Mucosa of stomach (tissue), 1 donor: ENCODE data around the gene GPR157.
"Not testable (repeated sequence)": the region's sequence is repeated elsewhere in the genome, so short reads cannot be mapped to it uniquely, and the experiment has no call there.

Source experiments
- H3K27me3 ChIP-seq: one replicate; pipeline ENCODE4 v1.7.0; 2013; ENCODE audit warnings: mild to moderate bottlenecking, low read length; ENCODE audit not compliant: control insufficient read depth, insufficient read depth
- H3K36me3 ChIP-seq: one replicate; pipeline ENCODE4 v1.7.0; 2013; ENCODE audit warnings: low read length; ENCODE audit not compliant: control insufficient read depth, insufficient read depth
- H3K4me1 ChIP-seq: one replicate; pipeline ENCODE4 v1.7.0; 2013; ENCODE audit warnings: mild to moderate bottlenecking, low read length; ENCODE audit not compliant: control insufficient read depth, insufficient read depth
- H3K4me3 ChIP-seq: one replicate; pipeline ENCODE4 v1.7.0; 2013; ENCODE audit warnings: low read length
- H3K9ac ChIP-seq: one replicate; pipeline ENCODE4 v1.7.0; 2013; ENCODE audit warnings: mild to moderate bottlenecking, low read length, moderate library complexity
- H3K9me3 ChIP-seq: one replicate; pipeline ENCODE4 v1.7.0; 2013; ENCODE audit warnings: mild to moderate bottlenecking, low read length, moderate library complexity; ENCODE audit not compliant: control insufficient read depth
- donor health status: Pancreatic carcinoma.

Gene GPR157

GRCh38 chr1:9160079-9160717, 31.3 kb upstream of the GPR157 start:
- peaks cover 1% of the 10 kb centered on the region for H3K36me3 ChIP-seq
- no peak overlapping the region for H3K9ac ChIP-seq
- H3K9me3 ChIP-seq, result no peaks in the 10 kb centered on the region
- peaks cover 44% of the 10 kb centered on the region for H3K4me1 ChIP-seq
- H3K27me3 ChIP-seq, result no peaks in the 10 kb centered on the region
- H3K4me3 ChIP-seq, result no peak overlapping the region

GRCh38 chr1:9155879-9156278, 27.0 kb upstream of the GPR157 start:
- Histone ChIP-seq H3K9me3 (no peaks in the 10 kb centered on the region), H3K9ac (no peak overlapping the region), H3K27me3 (no peaks in the 10 kb centered on the region), H3K4me3 (no peak overlapping the region), H3K4me1 (peaks cover under 1% of the 10 kb centered on the region), H3K36me3 (peaks cover 3% of the 10 kb centered on the region)

- not testable (repeated sequence) for H3K4me1 ChIP-seq, H3K4me3 ChIP-seq, H3K27me3 ChIP-seq, H3K9ac ChIP-seq, H3K9me3 ChIP-seq, H3K36me3 ChIP-seq
Measured at GRCh38 chr1:9155405-9155804, 26.5 kb upstream of the GPR157 start.

- Histone ChIP-seq H3K27me3 (no peaks in the 10 kb centered on the region), H3K9me3 (no peaks in the 10 kb centered on the region), H3K4me3 (no peak overlapping the region), H3K36me3 (peaks cover 14% of the 10 kb centered on the region), H3K9ac (no peak overlapping the region), H3K4me1 (no peaks in the 10 kb centered on the region)
Measured at GRCh38 chr1:9153152-9153551, 24.2 kb upstream of the GPR157 start.

- Histone ChIP-seq H3K9ac (no peak overlapping the region), H3K4me3 (no peak overlapping the region), H3K4me1 (no peaks in the 10 kb centered on the region), H3K36me3 (peaks cover 14% of the 10 kb centered on the region), H3K27me3 (no peaks in the 10 kb centered on the region), H3K9me3 (no peaks in the 10 kb centered on the region)
Measured at GRCh38 chr1:9152535-9152934, 23.6 kb upstream of the GPR157 start.

GRCh38 chr1:9151328-9151860, 22.5 kb upstream of the GPR157 start:
- Histone ChIP-seq H3K4me3 (no peak overlapping the region), H3K4me1 (no peaks in the 10 kb centered on the region)

GRCh38 chr1:9150582-9151327, 21.9 kb upstream of the GPR157 start:
- H3K4me1 ChIP-seq, result no peaks in the 10 kb centered on the region
- H3K36me3 ChIP-seq, result peaks cover 14% of the 10 kb centered on the region
- H3K9ac ChIP-seq, result no peak overlapping the region
- H3K27me3 ChIP-seq, result no peaks in the 10 kb centered on the region
- no peak overlapping the region for H3K4me3 ChIP-seq
- H3K9me3 ChIP-seq, result no peaks in the 10 kb centered on the region

More at GRCh38 chr1:9151328-9151860, 22.5 kb upstream of the GPR157 start:
- Histone ChIP-seq H3K9ac (no peak overlapping the region), H3K9me3 (no peaks in the 10 kb centered on the region), H3K27me3 (no peaks in the 10 kb centered on the region), H3K36me3 (peaks cover 14% of the 10 kb centered on the region)

GRCh38 chr1:9149837-9150581, 21.1 kb upstream of the GPR157 start:
- no peaks in the 10 kb centered on the region for H3K27me3 ChIP-seq
- H3K4me3 ChIP-seq, result no peak overlapping the region
- H3K9ac ChIP-seq, result no peak overlapping the region
- H3K9me3 ChIP-seq, result no peaks in the 10 kb centered on the region
- peaks cover 14% of the 10 kb centered on the region for H3K36me3 ChIP-seq
- H3K4me1 ChIP-seq, result peaks cover 3% of the 10 kb centered on the region

GRCh38 chr1:9149151-9149550, 20.2 kb upstream of the GPR157 start:
- no peak overlapping the region for H3K9ac ChIP-seq
- no peaks in the 10 kb centered on the region for H3K9me3 ChIP-seq
- H3K4me3 ChIP-seq, result no peak overlapping the region
- H3K4me1 ChIP-seq, result peaks cover 3% of the 10 kb centered on the region
- H3K36me3 ChIP-seq, result peaks cover 14% of the 10 kb centered on the region
- no peaks in the 10 kb centered on the region for H3K27me3 ChIP-seq

GRCh38 chr1:9146156-9146555, 17.3 kb upstream of the GPR157 start:
- H3K9ac ChIP-seq, result no peak overlapping the region

GRCh38 chr1:9145714-9146113, 16.8 kb upstream of the GPR157 start:
- no peaks in the 10 kb centered on the region for H3K27me3 ChIP-seq
- peaks cover 9% of the 10 kb centered on the region for H3K36me3 ChIP-seq
- no peaks in the 10 kb centered on the region for H3K9me3 ChIP-seq
- H3K4me1 ChIP-seq, result peaks cover 3% of the 10 kb centered on the region
- no peak overlapping the region for H3K9ac ChIP-seq
- no peak overlapping the region for H3K4me3 ChIP-seq

More at GRCh38 chr1:9146156-9146555, 17.3 kb upstream of the GPR157 start:
- Histone ChIP-seq H3K27me3 (no peaks in the 10 kb centered on the region), H3K4me3 (no peak overlapping the region), H3K4me1 (peaks cover 3% of the 10 kb centered on the region), H3K9me3 (no peaks in the 10 kb centered on the region), H3K36me3 (peaks cover 13% of the 10 kb centered on the region)
